HG02623 (cell line): ENCODE results near the gene PC.
A peak's percentile ranks its signal among the peaks of the same experiment; 100 is the strongest.

Experiments used
- ATAC-seq: cut with Tn5 transposase; IDR thresholded peaks from one replicate; pipeline ENCODE4 v1.9.1; 2021; ENCODE audit warnings: moderate library complexity; ENCODE audit not compliant: unreplicated experiment

Gene PC

GRCh38 chr11:66868726-66869566 is 89.2 kb downstream of the PC start:
- peak; percentile 71 for ATAC-seq

GRCh38 chr11:66868082-66868725 is 90.0 kb downstream of the PC start:
- ATAC-seq: no peak

GRCh38 chr11:66867425-66868040 is 90.7 kb downstream of the PC start:
- ATAC-seq: no peak

- ATAC-seq: no peak
Observed at GRCh38 chr11:66866511-66866986, 91.6 kb downstream of the PC start.

- no peak for ATAC-seq
Observed at GRCh38 chr11:66866007-66866406, 92.2 kb downstream of the PC start.

GRCh38 chr11:66864924-66865697 is 93.1 kb downstream of the PC start:
- no peak for ATAC-seq

GRCh38 chr11:66864172-66864901 is 93.8 kb downstream of the PC start:
- ATAC-seq: no peak

- ATAC-seq: no peak
Observed at GRCh38 chr11:66863428-66864125, 94.6 kb downstream of the PC start.

GRCh38 chr11:66862559-66863037 is 95.6 kb downstream of the PC start:
- ATAC-seq: no peak

GRCh38 chr11:66861774-66862558 is 96.2 kb downstream of the PC start:
- no peak for ATAC-seq

- no peak for ATAC-seq
Observed at GRCh38 chr11:66861038-66861773, 97.0 kb downstream of the PC start.

GRCh38 chr11:66860449-66860831 is 97.7 kb downstream of the PC start:
- ATAC-seq: no peak

GRCh38 chr11:66859686-66860448 is 98.3 kb downstream of the PC start:
- no peak for ATAC-seq

- no peak for ATAC-seq
Observed at GRCh38 chr11:66858939-66859685, 99.1 kb downstream of the PC start.

- ATAC-seq: no peak
Observed at GRCh38 chr11:66858186-66858938, 99.8 kb downstream of the PC start.

- ATAC-seq: no peak
Observed at GRCh38 chr11:66857927-66858185, 100.3 kb downstream of the PC start.
